ENCODE results near the gene DDO.
"Not testable (repeated sequence)": the region's sequence is repeated elsewhere in the genome, so short reads cannot be mapped to it uniquely, and the experiment has no call there.

The DDO gene

GRCh38 chr6:110350593-110350992 lies 64.8 kb downstream of the DDO start:
- in situ Hi-C loops (cut with HindIII; ENCODE audit: low sequenced_read_pairs): not testable (repeated sequence)

- in situ Hi-C loops (cut with HindIII; ENCODE audit: low sequenced_read_pairs): no loop called here
Measured at GRCh38 chr6:110348961-110349690, 66.2 kb downstream of the DDO start.

DNA sequence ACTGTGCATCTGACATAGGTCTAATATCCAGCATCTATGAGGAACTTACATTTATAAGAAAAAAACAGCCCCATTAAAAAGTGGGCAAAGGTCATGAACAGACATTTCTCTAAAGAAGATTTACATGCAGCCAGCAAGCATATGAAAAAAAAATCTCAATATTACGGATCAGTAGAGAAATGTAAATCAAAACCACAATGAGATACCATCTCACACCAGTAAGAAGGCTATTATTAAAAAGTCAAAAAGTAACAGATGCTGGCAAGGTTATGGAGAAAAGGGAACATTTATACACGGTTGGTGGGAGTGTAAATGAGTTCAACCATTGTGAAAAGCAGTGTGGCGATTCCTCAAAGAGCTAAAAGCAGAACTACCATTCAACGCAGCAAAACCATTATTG lies 70.3 kb downstream of the DDO start:
- in situ Hi-C loops (cut with HindIII; ENCODE audit: low sequenced_read_pairs): no loop called here

DNA sequence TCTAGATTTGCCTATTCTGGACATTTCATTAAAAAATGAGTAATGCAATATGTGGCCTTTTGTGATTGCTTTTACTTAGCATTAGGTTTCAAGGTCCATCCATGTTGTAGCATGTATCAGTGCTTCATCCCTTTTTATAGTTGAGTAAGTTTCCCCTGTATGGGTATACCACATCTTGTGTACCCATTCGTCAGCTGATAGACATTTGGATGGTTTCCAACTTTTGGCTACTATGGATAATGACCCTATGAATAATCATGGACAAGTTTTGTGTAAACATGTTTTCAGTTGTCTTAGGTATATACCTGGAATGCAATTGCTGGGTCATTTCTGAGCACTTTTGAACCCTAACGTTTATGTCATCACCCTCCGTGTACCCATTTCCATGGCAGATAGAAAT lies 72.6 kb downstream of the DDO start:
- in situ Hi-C loops (cut with HindIII; ENCODE audit: low sequenced_read_pairs): no loop called here
